ENCODE measurements around the gene TUBGCP3. TPM values are rescaled to one million over a fixed set of nuclear protein-coding genes. Genes with fewer than 3 reads are reported as not detected.

TUBGCP3 gene
- total RNA-seq, 1 donor from 2014 or later: 17.2 TPM

- Histone ChIP-seq H3K36me3 (ENCODE audit: control insufficient read depth in 3 of 3, insufficient read depth in 3 of 3, low read length in 3 of 3) (peaks cover 29 to 57% (median 36%) of the 10 kb centered on the region in 3 donors), H3K27ac (ENCODE audit: low read depth, low read length) (no peak overlapping the region), H3K4me3 (ENCODE audit: low read length in 3 of 3) (no peak overlapping the region), H3K9me3 (ENCODE audit: control insufficient read depth in 3 of 3, low read length in 3 of 3) (no peaks in the 10 kb centered on the region), H3K9ac (ENCODE audit: low read depth in 1 of 3, low read length in 3 of 3) (no peak overlapping the region), H3K27me3 (ENCODE audit: control insufficient read depth in 3 of 3, insufficient read depth in 3 of 3, low read length in 3 of 3) (no peaks in the 10 kb centered on the region), H3K4me1 (ENCODE audit: control insufficient read depth in 3 of 3, insufficient read depth in 3 of 3, low read length in 3 of 3) (no peaks in the 10 kb centered on the region)
Measured at GRCh38 chr13:112516218-112516617, 71.7 kb downstream of the TUBGCP3 start.

- no peaks in the 10 kb centered on the region for H3K27me3 ChIP-seq (ENCODE audit: control insufficient read depth in 3 of 3, insufficient read depth in 3 of 3, low read length in 3 of 3)
- peaks cover 26 to 45% (median 30%) of the 10 kb centered on the region in 3 donors for H3K36me3 ChIP-seq (ENCODE audit: control insufficient read depth in 3 of 3, insufficient read depth in 3 of 3, low read length in 3 of 3)
- no peaks in the 10 kb centered on the region for H3K4me1 ChIP-seq (ENCODE audit: control insufficient read depth in 3 of 3, insufficient read depth in 3 of 3, low read length in 3 of 3)
- no peak overlapping the region for H3K9ac ChIP-seq (ENCODE audit: low read depth in 1 of 3, low read length in 3 of 3)
- H3K4me3 ChIP-seq (ENCODE audit: low read length in 3 of 3): no peak overlapping the region
- no peak overlapping the region for H3K27ac ChIP-seq (ENCODE audit: low read depth, low read length)
- no peaks in the 10 kb centered on the region for H3K9me3 ChIP-seq (ENCODE audit: control insufficient read depth in 3 of 3, low read length in 3 of 3)
Measured at GRCh38 chr13:112513761-112514160, 74.2 kb downstream of the TUBGCP3 start.

GRCh38 chr13:112510987-112511685 is 76.8 kb downstream of the TUBGCP3 start:
- H3K36me3 ChIP-seq (ENCODE audit: control insufficient read depth in 3 of 3, insufficient read depth in 3 of 3, low read length in 3 of 3): peaks cover 22 to 46% (median 27%) of the 10 kb centered on the region in 3 donors
- H3K9me3 ChIP-seq (ENCODE audit: control insufficient read depth in 3 of 3, low read length in 3 of 3): no peaks in the 10 kb centered on the region
- H3K27ac ChIP-seq (ENCODE audit: low read depth, low read length): no peak overlapping the region
- no peaks in the 10 kb centered on the region for H3K27me3 ChIP-seq (ENCODE audit: control insufficient read depth in 3 of 3, insufficient read depth in 3 of 3, low read length in 3 of 3)
- no peak overlapping the region for H3K9ac ChIP-seq (ENCODE audit: low read depth in 1 of 3, low read length in 3 of 3)
- H3K4me3 ChIP-seq (ENCODE audit: low read length in 3 of 3): no peak overlapping the region
- no peaks in the 10 kb centered on the region for H3K4me1 ChIP-seq (ENCODE audit: control insufficient read depth in 3 of 3, insufficient read depth in 3 of 3, low read length in 3 of 3)

- H3K36me3 ChIP-seq (ENCODE audit: control insufficient read depth in 3 of 3, insufficient read depth in 3 of 3, low read length in 3 of 3): peaks cover 23 to 45% (median 26%) of the 10 kb centered on the region in 3 donors
- H3K4me1 ChIP-seq (ENCODE audit: control insufficient read depth in 3 of 3, insufficient read depth in 3 of 3, low read length in 3 of 3): no peaks in the 10 kb centered on the region
- no peak overlapping the region for H3K4me3 ChIP-seq (ENCODE audit: low read length in 3 of 3)
- H3K9me3 ChIP-seq (ENCODE audit: control insufficient read depth in 3 of 3, low read length in 3 of 3): no peaks in the 10 kb centered on the region
- H3K9ac ChIP-seq (ENCODE audit: low read depth in 1 of 3, low read length in 3 of 3): no peak overlapping the region
- H3K27me3 ChIP-seq (ENCODE audit: control insufficient read depth in 3 of 3, insufficient read depth in 3 of 3, low read length in 3 of 3): no peaks in the 10 kb centered on the region
- H3K27ac ChIP-seq (ENCODE audit: low read depth, low read length): no peak overlapping the region
Measured at GRCh38 chr13:112510002-112510780, 77.8 kb downstream of the TUBGCP3 start.

GRCh38 chr13:112509190-112509589 is 78.8 kb downstream of the TUBGCP3 start:
- H3K36me3 ChIP-seq (ENCODE audit: control insufficient read depth in 3 of 3, insufficient read depth in 3 of 3, low read length in 3 of 3): peaks cover 24 to 47% (median 27%) of the 10 kb centered on the region in 3 donors
- no peaks in the 10 kb centered on the region for H3K27me3 ChIP-seq (ENCODE audit: control insufficient read depth in 3 of 3, insufficient read depth in 3 of 3, low read length in 3 of 3)
- H3K9ac ChIP-seq (ENCODE audit: low read depth in 1 of 3, low read length in 3 of 3): no peak overlapping the region
- no peak overlapping the region for H3K4me3 ChIP-seq (ENCODE audit: low read length in 3 of 3)
- H3K4me1 ChIP-seq (ENCODE audit: control insufficient read depth in 3 of 3, insufficient read depth in 3 of 3, low read length in 3 of 3): no peaks in the 10 kb centered on the region
- H3K9me3 ChIP-seq (ENCODE audit: control insufficient read depth in 3 of 3, low read length in 3 of 3): no peaks in the 10 kb centered on the region
- H3K27ac ChIP-seq (ENCODE audit: low read depth, low read length): no peak overlapping the region

- Histone ChIP-seq H3K27me3 (ENCODE audit: control insufficient read depth in 3 of 3, insufficient read depth in 3 of 3, low read length in 3 of 3) (no peaks in the 10 kb centered on the region), H3K4me3 (ENCODE audit: low read length in 3 of 3) (no peak overlapping the region), H3K36me3 (ENCODE audit: control insufficient read depth in 3 of 3, insufficient read depth in 3 of 3, low read length in 3 of 3) (peaks cover 34 to 58% (median 48%) of the 10 kb centered on the region in 3 donors), H3K9ac (ENCODE audit: low read depth in 1 of 3, low read length in 3 of 3) (no peak overlapping the region), H3K9me3 (ENCODE audit: control insufficient read depth in 3 of 3, low read length in 3 of 3) (no peaks in the 10 kb centered on the region), H3K4me1 (ENCODE audit: control insufficient read depth in 3 of 3, insufficient read depth in 3 of 3, low read length in 3 of 3) (no peaks in the 10 kb centered on the region), H3K27ac (ENCODE audit: low read depth, low read length) (no peak overlapping the region)
Measured at GRCh38 chr13:112506046-112506445, 81.9 kb downstream of the TUBGCP3 start.

- Histone ChIP-seq H3K4me1 (ENCODE audit: control insufficient read depth in 3 of 3, insufficient read depth in 3 of 3, low read length in 3 of 3) (no peaks in the 10 kb centered on the region), H3K4me3 (ENCODE audit: low read length in 3 of 3) (no peak overlapping the region), H3K36me3 (ENCODE audit: control insufficient read depth in 3 of 3, insufficient read depth in 3 of 3, low read length in 3 of 3) (peaks cover 15 to 40% (median 37%) of the 10 kb centered on the region in 3 donors), H3K27me3 (ENCODE audit: control insufficient read depth in 3 of 3, insufficient read depth in 3 of 3, low read length in 3 of 3) (no peaks in the 10 kb centered on the region), H3K27ac (ENCODE audit: low read depth, low read length) (no peak overlapping the region), H3K9me3 (ENCODE audit: control insufficient read depth in 3 of 3, low read length in 3 of 3) (no peaks in the 10 kb centered on the region), H3K9ac (ENCODE audit: low read depth in 1 of 3, low read length in 3 of 3) (no peak overlapping the region)
Measured at GRCh38 chr13:112496166-112496565, 91.8 kb downstream of the TUBGCP3 start.

- H3K9me3 ChIP-seq (ENCODE audit: control insufficient read depth in 3 of 3, low read length in 3 of 3): no peaks in the 10 kb centered on the region
- peaks cover 15 to 34% (median 33%) of the 10 kb centered on the region in 3 donors for H3K36me3 ChIP-seq (ENCODE audit: control insufficient read depth in 3 of 3, insufficient read depth in 3 of 3, low read length in 3 of 3)
- no peaks in the 10 kb centered on the region for H3K27me3 ChIP-seq (ENCODE audit: control insufficient read depth in 3 of 3, insufficient read depth in 3 of 3, low read length in 3 of 3)
- H3K9ac ChIP-seq (ENCODE audit: low read depth in 1 of 3, low read length in 3 of 3): no peak overlapping the region
- no peak overlapping the region for H3K27ac ChIP-seq (ENCODE audit: low read depth, low read length)
- no peak overlapping the region for H3K4me3 ChIP-seq (ENCODE audit: low read length in 3 of 3)
- no peaks in the 10 kb centered on the region for H3K4me1 ChIP-seq (ENCODE audit: control insufficient read depth in 3 of 3, insufficient read depth in 3 of 3, low read length in 3 of 3)
Measured at GRCh38 chr13:112495465-112495864, 92.5 kb downstream of the TUBGCP3 start.

- Histone ChIP-seq H3K4me1 (ENCODE audit: control insufficient read depth in 3 of 3, insufficient read depth in 3 of 3, low read length in 3 of 3) (no peaks in the 10 kb centered on the region), H3K9me3 (ENCODE audit: control insufficient read depth in 3 of 3, low read length in 3 of 3) (no peaks in the 10 kb centered on the region), H3K27ac (ENCODE audit: low read depth, low read length) (no peak overlapping the region), H3K4me3 (ENCODE audit: low read length in 3 of 3) (no peak overlapping the region), H3K27me3 (ENCODE audit: control insufficient read depth in 3 of 3, insufficient read depth in 3 of 3, low read length in 3 of 3) (no peaks in the 10 kb centered on the region), H3K9ac (ENCODE audit: low read depth in 1 of 3, low read length in 3 of 3) (no peak overlapping the region), H3K36me3 (ENCODE audit: control insufficient read depth in 3 of 3, insufficient read depth in 3 of 3, low read length in 3 of 3) (peaks cover 11 to 19% (median 18%) of the 10 kb centered on the region in 3 donors)
Measured at GRCh38 chr13:112489199-112489598, 98.8 kb downstream of the TUBGCP3 start.
